ENCODE data around the gene SEH1L. TPM values are rescaled to one million over a fixed set of nuclear protein-coding genes. Genes with fewer than 3 reads are reported as not detected.

The SEH1L gene
- polyA plus RNA-seq, 1 donor from 2014 or later, result 11.5 TPM

GRCh38 chr18:12904012-12904516 is 43.7 kb upstream of the SEH1L start:
- no peaks in the 10 kb centered on the region for H3F3A ChIP-seq (ENCODE audit: insufficient read depth, low read length, poor library complexity, severe bottlenecking)
- no peaks in the 10 kb centered on the region for H3K27me3 ChIP-seq (ENCODE audit: insufficient read depth, low read depth, low read length)
- no peak overlapping the region for H3K4me3 ChIP-seq (ENCODE audit: low read length)
- H3K27ac ChIP-seq (ENCODE audit: low read length), result no peak overlapping the region
- TF ChIP-seq MXI1 (conservative IDR thresholded peaks at IDR 0.05; ENCODE audit: poor library complexity, severe bottlenecking) (no peak), CTCF (IDR thresholded peaks at IDR 0.05; ENCODE audit: poor library complexity, severe bottlenecking) (no peak), EP300 (conservative IDR thresholded peaks at IDR 0.05; ENCODE audit: poor library complexity, severe bottlenecking) (no peak), EZH2 (IDR thresholded peaks at IDR 0.05; ENCODE audit: borderline replicate concordance, insufficient read depth, low read length, poor library complexity, severe bottlenecking) (no peak), SMC3 (conservative IDR thresholded peaks at IDR 0.05; ENCODE audit: poor library complexity) (no peak)
- no peaks in the 10 kb centered on the region for H3K79me2 ChIP-seq (replicated peaks; ENCODE audit: insufficient read depth, low read length)
- H3K36me3 ChIP-seq (ENCODE audit: insufficient read depth, low read length), result no peaks in the 10 kb centered on the region
- H2AFZ ChIP-seq (ENCODE audit: low read depth, low read length), result no peak overlapping the region
- H4K20me1 ChIP-seq (ENCODE audit: insufficient read depth), result no peaks in the 10 kb centered on the region
- no peak overlapping the region for H3K4me2 ChIP-seq (ENCODE audit: low read length)
- no peak overlapping the region for H3K9ac ChIP-seq (ENCODE audit: low read length)
- H3K9me3 ChIP-seq (ENCODE audit: low read length), result no peaks in the 10 kb centered on the region
- H3K9me2 ChIP-seq (ENCODE audit: insufficient read depth, low read length), result no peaks in the 10 kb centered on the region

DNA sequence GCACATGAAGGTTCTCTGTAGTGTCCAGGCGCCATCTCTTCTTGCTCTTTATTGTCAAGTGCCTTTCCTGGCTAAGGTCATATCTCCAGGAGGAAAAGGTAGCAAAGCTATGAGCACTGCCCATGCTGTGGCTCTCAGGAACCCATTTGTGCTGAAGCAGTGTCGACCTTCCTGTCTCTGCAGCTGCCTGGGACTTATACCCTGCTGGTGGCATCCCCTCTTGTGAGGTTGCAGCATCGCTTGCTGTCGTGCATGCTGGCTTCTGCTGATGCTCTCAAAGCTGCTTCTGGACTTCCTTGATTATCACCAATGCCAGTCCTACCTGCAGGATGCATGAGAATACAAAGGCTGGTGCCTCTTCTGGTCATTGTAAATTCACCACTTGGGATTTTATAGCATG is 41.7 kb upstream of the SEH1L start:
- TF ChIP-seq MXI1 (conservative IDR thresholded peaks at IDR 0.05; ENCODE audit: poor library complexity, severe bottlenecking) (no peak), POLR2AphosphoS5 (IDR thresholded peaks at IDR 0.05) (no peak), EP300 (conservative IDR thresholded peaks at IDR 0.05; ENCODE audit: poor library complexity, severe bottlenecking) (no peak), CTCF (IDR thresholded peaks at IDR 0.05; ENCODE audit: poor library complexity, severe bottlenecking) (no peak), RAD21 (conservative IDR thresholded peaks at IDR 0.05) (no peak), SMC3 (conservative IDR thresholded peaks at IDR 0.05; ENCODE audit: poor library complexity) (no peak), EZH2 (IDR thresholded peaks at IDR 0.05; ENCODE audit: borderline replicate concordance, insufficient read depth, low read length, poor library complexity, severe bottlenecking) (no peak), TAF1 (IDR thresholded peaks at IDR 0.05; ENCODE audit: low read depth) (no peak)

DNA sequence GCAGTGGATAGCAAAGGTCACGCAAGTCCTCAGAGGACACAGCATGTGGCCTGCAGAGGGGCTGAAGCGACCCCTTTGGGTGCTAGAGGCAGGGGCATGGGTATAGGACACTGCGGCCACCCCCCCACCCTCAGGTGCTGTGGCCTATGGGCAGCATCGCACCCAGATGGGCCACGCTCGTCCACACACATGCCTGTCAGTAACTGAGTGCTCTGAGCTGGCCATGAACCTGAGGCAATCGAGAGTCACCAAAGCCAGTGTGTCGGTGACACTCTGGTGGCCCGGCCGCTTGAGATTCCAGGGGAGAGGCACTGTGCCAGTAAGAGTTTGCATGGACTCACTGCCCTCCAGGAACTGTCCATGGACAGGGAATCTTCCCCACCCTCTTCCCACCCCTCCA is 41.0 kb upstream of the SEH1L start:
- TF ChIP-seq POLR2AphosphoS5 (IDR thresholded peaks at IDR 0.05) (no peak), REST (IDR thresholded peaks at IDR 0.05; ENCODE audit: borderline replicate concordance) (no peak), EZH2 (IDR thresholded peaks at IDR 0.05; ENCODE audit: borderline replicate concordance, insufficient read depth, low read length, poor library complexity, severe bottlenecking) (no peak), RAD21 (conservative IDR thresholded peaks at IDR 0.05) (no peak), SMC3 (conservative IDR thresholded peaks at IDR 0.05; ENCODE audit: poor library complexity) (no peak)
- no peak overlapping the region for H3K4me2 ChIP-seq (ENCODE audit: low read length)

More for the DNA sequence above, 41.7 kb upstream of the SEH1L start:
- no peak overlapping the region for H3K27ac ChIP-seq (ENCODE audit: low read length)
- no peaks in the 10 kb centered on the region for H4K20me1 ChIP-seq (ENCODE audit: insufficient read depth)
- no peaks in the 10 kb centered on the region for H3F3A ChIP-seq (ENCODE audit: insufficient read depth, low read length, poor library complexity, severe bottlenecking)
- H3K4me3 ChIP-seq (ENCODE audit: low read length), result no peak overlapping the region
- H3K9ac ChIP-seq (ENCODE audit: low read length), result no peak overlapping the region
- H3K27me3 ChIP-seq (ENCODE audit: insufficient read depth, low read depth, low read length), result no peaks in the 10 kb centered on the region
- H3K9me3 ChIP-seq (ENCODE audit: low read length), result no peaks in the 10 kb centered on the region
- H3K4me2 ChIP-seq (ENCODE audit: low read length), result no peak overlapping the region
- no peak overlapping the region for H2AFZ ChIP-seq (ENCODE audit: low read depth, low read length)
- no peaks in the 10 kb centered on the region for H3K79me2 ChIP-seq (replicated peaks; ENCODE audit: insufficient read depth, low read length)
- no peaks in the 10 kb centered on the region for H3K36me3 ChIP-seq (ENCODE audit: insufficient read depth, low read length)
- H3K9me2 ChIP-seq (ENCODE audit: insufficient read depth, low read length), result no peaks in the 10 kb centered on the region

More for the DNA sequence above, 41.0 kb upstream of the SEH1L start:
- Histone ChIP-seq H2AFZ (ENCODE audit: low read depth, low read length) (no peak overlapping the region), H3K27me3 (ENCODE audit: insufficient read depth, low read depth, low read length) (peaks cover 5% of the 10 kb centered on the region), H3K36me3 (ENCODE audit: insufficient read depth, low read length) (no peaks in the 10 kb centered on the region), H3K9me3 (ENCODE audit: low read length) (no peaks in the 10 kb centered on the region), H3K4me3 (ENCODE audit: low read length) (no peak overlapping the region), H3F3A (ENCODE audit: insufficient read depth, low read length, poor library complexity, severe bottlenecking) (no peaks in the 10 kb centered on the region), H3K27ac (ENCODE audit: low read length) (no peak overlapping the region), H3K9ac (ENCODE audit: low read length) (no peak overlapping the region), H3K79me2 (replicated peaks; ENCODE audit: insufficient read depth, low read length) (no peaks in the 10 kb centered on the region), H3K9me2 (ENCODE audit: insufficient read depth, low read length) (no peaks in the 10 kb centered on the region), H4K20me1 (ENCODE audit: insufficient read depth) (no peaks in the 10 kb centered on the region)

Measured in neural cell (in vitro differentiated cells).